ENCODE data around the gene COX10.
"Not testable (repeated sequence)": the region's sequence is repeated elsewhere in the genome, so short reads cannot be mapped to it uniquely, and the experiment has no call there.

Gene COX10

DNA sequence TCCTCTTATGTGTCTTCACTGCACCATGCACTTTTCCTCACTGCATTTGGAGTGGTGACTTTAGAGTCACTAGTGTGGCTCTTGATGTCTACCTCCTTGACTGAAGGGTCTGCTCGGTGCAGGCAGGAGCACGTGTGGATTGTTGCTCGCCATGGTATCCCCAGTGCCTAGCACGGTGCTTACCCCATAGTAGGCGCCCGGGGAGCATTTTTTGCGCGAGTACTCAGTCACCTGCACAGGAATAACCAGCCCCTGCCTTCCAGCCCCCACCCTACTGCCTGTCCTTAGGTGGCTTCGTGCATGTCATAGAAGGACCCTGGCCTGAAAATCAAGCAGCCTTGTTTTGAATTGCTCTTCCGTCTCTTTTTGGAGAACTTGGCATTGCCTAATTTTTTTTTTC lies 136.1 kb downstream of the COX10 start:
- DNase-seq (ENCODE audit: low read depth, low spot score), result no peak

DNA sequence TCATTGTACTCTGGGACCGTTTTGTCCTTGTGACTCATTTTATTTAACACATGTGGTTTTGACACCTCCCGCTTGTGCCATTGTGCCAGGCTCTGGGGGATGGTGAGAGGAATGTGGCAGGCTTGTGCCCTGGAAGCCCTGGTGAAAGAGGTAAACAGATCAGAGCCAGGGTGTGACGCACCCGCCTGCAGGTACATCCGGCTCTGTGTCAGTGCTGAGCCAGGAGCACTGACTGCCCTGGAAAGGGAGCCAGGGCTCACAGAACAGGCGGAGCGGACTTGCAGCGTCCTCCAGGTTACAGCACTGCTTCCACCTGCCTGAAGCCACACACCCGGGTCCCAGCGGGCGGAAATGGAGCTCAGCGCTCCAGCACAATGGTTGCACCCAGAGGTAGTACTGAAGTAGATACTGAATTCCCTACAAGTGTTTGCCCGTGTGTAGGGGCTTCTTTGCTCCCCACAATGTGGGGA lies 136.7 kb downstream of the COX10 start:
- peak; percentile 89 for DNase-seq (ENCODE audit: low read depth, low spot score)

DNA sequence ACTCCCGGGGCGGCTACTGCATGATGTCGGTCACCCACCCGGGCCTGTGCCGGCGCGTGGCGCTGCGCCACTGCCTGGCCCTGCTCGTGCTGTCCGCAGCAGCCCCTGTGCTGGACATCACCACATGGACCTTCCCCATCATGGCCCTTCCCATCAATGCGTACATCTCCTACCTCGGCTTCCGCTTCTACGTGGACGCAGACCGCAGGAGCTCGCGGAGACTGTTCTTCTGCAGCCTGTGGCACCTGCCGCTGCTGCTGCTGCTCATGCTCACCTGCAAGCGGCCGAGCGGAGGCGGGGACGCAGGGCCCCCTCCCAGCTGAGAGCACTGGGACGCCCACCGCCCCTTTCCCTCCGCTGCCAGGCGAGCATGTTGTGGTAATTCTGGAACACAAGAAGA lies 137.6 kb downstream of the COX10 start:
- no peak for DNase-seq (ENCODE audit: low read depth, low spot score)

DNA sequence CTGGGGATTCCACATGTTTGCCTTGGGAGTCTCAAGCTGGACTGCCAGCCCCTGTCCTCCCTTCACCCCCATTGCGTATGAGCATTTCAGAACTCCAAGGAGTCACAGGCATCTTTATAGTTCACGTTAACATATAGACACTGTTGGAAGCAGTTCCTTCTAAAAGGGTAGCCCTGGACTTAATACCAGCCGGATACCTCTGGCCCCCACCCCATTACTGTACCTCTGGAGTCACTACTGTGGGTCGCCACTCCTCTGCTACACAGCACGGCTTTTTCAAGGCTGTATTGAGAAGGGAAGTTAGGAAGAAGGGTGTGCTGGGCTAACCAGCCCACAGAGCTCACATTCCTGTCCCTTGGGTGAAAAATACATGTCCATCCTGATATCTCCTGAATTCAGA lies 138.5 kb downstream of the COX10 start:
- no peak for DNase-seq (ENCODE audit: low read depth, low spot score)

DNA sequence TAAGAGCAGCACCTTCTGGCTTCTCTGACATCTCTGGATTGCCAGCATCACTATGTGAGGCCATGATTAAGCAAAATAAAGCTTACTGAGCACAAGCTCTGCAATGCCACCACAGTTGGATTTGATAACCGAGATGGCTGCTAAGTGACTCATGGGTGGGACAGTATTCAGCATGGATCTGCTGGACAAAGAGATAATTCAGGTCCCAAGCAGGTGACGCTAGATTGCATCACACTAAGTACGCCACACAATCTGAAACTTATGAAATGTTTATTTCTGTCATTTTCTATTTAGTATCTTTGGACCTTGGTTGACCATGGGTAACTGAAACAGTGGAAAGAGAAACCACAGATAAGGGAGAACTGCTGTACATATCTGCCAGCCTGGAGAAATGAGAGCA lies 139.9 kb downstream of the COX10 start:
- DNase-seq (ENCODE audit: low read depth, low spot score), result no peak

DNA sequence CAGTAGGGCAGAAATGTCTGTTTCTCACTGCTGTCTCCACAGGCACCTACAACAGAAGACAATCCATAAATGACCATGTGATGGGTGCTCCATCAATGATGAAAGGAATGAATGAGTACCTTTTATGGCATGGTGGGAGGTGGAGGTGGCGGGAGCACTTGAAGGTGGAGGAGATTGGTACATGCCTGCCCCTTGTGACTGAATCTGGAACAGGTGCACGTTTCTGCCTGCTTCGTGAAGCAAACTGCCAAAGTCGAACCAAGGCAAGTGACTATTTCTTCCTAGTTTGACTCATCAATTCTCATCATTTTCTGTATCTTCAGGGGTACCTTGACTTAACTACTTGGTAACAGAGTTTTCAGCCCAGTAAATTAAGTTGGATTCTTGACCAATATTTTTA lies 141.9 kb downstream of the COX10 start:
- no peak for DNase-seq (ENCODE audit: low read depth, low spot score)

DNA sequence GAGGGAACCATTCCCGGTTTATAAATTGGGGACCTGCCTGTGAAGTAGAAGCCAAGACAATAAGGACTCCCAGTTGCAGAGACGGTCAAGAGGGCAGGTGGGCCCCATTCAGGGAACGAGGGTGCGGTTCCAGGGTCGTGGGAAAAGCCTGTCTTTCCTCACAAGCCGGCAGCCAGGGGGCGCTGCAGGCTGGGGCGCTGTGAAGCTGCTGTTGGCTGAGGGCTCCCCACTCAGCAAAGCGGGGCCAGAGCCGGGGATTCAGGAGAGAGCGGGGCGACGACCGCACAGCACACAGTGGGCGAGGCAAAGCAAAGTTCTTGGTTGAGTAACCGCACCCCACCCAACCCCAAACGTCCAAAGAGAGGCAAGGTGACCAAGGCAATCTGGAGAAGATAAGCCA lies 142.5 kb downstream of the COX10 start:
- DNase-seq (ENCODE audit: low read depth, low spot score), result no peak

DNA sequence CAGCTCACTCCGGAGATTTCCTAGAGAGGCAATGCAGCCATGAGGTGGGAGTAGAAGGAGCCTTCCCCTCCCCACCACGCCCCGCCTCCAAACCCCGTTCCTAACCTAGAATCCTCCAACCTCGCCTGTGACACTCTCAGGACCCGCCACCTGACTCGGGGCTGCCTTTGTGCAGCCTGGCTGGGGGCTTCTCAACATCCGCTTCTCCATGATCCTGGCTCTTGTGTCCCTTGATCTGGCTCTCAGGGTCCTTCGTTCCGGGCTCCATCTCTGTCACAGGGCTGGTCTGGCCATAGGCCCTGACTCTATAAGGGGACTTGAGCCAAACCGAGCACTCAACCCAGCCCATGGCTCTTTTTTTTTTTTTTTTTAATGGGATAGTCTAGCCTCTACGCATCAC lies 143.1 kb downstream of the COX10 start:
- no peak for DNase-seq (ENCODE audit: low read depth, low spot score)

DNA sequence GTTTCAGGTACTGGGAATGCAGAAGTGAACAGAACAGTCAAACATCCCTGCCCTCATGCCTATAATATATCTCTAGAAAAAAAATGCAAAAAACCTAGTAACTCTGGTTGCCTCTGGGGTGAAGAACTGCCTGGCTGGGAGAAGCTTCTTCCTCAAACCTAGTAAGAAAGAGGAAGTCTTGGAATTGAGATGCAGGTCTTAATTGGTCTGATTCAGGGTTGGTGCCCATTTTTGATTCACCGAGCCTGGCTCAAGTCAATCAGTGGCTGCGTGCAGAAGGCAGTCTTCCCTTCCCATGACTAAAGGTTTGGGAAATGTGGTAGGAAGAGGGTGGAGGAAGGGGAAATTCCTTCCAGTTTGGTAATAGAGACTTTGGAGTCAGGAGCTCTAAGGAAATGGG lies 145.0 kb downstream of the COX10 start:
- no peak for DNase-seq (ENCODE audit: low read depth, low spot score)

DNA sequence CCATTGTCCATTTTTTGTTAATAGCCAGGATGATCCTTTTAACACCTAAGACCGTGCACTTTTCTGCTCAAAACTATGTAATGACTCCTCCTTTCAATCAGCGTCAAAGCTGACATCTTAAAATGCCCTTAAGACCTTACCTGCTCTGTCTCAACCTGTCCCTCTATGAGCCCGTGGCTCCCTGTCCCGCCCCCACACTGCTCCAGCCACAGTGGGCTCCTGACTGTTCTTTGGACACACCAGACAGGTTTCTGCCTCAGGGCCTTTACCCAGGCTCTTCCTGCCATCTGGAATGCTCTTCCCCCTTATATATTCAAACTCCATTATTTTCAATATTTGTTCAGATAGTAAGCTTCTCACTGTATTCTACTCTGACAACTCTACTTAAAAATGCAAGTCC lies 153.3 kb downstream of the COX10 start:
- no peak for DNase-seq (ENCODE audit: low read depth, low spot score)

DNA sequence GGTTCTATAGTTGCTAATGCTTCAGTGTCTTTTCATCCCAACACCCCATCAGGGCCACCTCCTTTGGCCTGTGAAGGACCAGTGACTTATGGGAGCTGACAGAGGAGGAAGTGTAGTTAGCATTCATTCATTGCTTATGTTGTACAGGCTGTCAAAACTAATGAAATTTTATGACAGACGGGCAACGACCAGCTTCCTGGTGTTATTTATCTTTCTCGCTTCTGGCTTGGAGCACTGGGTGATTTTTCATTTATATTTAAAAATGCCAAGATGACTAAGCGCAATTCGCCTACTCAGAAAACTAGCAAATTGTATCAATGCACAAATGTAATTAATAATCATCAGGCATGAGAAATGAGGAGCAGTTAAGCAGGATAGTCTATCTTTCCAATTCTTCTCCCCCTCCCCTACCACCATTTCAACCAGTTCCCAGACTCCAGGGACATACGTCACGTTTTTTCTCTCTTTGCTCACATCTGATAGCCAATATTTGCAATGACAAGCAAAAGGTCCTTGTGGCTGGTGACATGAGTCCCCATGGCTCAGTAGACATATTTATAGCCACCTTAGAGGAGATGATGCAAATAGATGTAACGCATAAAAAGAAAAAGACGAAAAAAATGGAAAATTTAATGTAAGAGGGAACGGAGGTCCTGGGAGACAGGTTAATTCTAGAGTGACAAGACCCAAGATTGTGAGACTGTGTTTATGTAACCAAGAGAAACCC lies 156.1 kb downstream of the COX10 start:
- no peak for DNase-seq (ENCODE audit: low read depth, low spot score)

DNA sequence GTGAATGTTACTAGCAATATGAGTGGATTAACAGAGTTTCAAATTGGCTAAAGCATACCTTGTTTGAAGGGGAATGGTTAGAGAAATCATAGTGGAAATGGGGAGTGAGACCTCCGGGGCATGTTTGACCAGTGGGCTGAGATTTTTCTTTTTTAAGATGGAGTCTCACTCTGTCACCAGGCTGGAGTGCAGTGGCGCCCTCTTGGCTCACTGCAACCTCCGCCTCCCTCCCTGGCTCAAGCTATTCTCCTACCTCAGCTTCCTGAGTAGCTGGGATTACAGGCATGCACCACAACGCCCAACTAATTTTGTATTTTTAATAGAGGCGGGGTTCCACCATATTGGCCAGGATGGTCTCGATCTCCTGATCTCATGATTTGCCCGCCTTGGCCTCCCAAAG lies 157.7 kb downstream of the COX10 start:
- DNase-seq (ENCODE audit: low read depth, low spot score), result no peak

DNA sequence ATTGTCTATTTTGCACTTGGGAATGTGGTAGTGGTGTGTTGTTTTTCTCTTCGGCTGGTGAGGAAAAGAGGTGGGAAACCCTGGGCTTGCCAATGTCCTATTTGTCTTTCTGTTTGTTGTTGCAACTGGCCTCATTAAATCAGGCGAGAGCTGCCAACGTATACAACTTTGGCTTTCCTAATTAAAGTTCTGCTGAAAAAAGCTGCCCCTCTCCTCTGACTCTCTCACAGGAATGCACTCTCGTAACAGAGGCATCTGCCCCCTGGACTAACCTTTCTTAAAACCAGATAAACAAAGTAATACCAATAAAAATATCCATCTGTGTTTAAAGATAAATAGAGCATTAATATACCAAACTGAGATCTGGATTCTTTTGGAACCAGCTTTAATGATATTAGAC lies 159.6 kb downstream of the COX10 start:
- peak; percentile 71 for DNase-seq (ENCODE audit: low read depth, low spot score)

DNA sequence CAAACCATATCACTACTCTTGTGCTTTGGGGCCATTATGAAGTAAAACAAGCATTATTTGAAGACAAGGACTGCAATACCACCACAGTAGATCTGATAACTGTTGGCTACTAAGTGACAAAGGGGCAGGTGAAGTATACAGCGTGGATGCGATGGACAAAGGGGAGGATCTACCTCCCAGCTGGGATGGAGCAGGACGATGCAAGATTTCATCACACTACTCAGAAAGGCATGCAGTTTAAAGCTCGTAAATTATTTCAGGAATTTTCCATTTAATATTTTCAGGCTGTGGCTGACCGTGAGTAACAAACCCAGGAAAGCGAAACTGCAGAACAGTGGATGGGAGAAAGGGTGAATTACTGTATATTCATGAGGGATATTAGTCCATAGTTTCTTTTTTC lies 161.9 kb downstream of the COX10 start:
- not testable (repeated sequence) for DNase-seq (ENCODE audit: low read depth, low spot score)

DNA sequence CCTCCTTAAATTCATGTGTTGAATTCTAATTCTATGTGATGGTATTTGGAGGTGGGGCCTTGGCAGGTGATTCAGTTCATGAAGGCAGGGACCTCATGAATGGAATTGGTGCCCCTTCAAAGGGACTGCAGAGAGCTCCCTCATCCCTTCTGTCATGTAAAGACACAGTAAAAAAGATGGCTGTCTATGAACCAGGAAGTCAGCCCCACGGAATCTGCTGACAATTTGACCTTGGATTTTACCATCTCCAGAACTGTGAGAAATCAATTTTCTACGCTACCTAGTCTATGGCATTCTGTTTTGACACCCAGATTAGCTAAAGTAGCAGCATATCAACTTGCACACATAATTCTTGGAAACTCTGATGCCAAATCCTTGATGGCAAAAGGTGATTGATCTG lies 165.7 kb downstream of the COX10 start:
- not testable (repeated sequence) for DNase-seq (ENCODE audit: low read depth, low spot score)

DNA sequence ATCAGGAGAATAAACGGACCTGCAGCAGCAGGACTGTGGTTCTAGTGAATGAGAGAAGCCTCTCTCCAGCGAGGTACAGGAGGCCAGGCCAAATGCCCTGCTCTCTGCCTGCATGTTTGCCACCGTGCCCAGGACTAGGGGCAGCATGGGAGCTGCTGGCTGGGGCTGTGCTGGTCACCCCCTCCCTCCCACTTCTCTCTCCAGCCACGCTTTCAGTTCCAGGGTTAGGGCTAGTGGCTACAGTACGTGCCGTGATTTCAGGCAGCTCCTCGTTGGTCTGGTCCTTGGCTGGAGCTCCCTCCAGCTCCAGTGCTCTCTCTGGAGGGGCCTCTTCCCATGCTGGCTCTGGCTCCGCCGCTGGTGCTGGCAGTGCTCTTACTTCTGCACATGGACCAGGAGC lies 166.7 kb downstream of the COX10 start:
- not testable (repeated sequence) for DNase-seq (ENCODE audit: low read depth, low spot score)

DNA sequence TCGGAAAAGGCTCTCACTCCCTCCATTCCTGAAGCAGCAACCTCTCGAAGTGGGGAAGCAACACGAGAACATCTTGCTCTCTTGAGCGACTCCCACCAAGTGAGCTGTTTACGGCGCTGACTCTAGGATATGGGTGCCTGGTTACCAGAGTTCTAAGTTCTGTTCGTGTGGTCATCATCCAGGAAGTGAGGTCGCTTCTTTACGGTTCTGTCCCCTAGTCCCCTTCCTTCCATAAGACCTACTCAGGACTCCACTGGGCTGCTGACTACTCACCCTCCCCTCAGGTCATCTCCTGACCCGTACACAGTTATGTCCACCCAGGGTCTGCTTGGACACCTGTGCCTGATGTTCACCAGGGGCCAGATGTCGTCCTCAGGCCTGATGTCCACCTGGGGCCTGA lies 167.5 kb downstream of the COX10 start, which contains the start of gene CDRT15:
TSS of gene CDRT15 (minus strand) at position 101 of the 400 bp plus-strand sequence. CDS start at position 72, 29 bp downstream.
- DNase-seq (ENCODE audit: low read depth, low spot score), result not testable (repeated sequence)

DNA sequence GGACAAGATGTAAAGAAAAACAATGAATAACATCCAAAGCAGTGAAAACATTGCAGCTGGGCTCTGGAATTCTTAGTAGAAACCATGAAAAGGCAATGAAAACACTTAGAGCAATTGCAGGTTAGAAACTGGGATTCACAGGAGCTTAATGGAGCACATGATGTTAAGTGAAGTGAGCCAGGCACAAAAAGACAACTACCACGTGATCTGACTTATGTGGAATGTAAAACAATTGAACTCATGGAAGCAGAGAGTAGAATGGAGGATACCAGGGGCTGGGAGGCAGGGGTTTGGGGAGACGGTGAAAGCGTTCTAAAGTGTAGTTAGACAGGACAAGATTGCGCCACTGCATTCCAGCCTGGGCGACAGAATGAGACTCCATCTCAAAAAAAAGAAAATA lies 170.0 kb downstream of the COX10 start:
- DNase-seq (ENCODE audit: low read depth, low spot score), result not testable (repeated sequence)

DNA sequence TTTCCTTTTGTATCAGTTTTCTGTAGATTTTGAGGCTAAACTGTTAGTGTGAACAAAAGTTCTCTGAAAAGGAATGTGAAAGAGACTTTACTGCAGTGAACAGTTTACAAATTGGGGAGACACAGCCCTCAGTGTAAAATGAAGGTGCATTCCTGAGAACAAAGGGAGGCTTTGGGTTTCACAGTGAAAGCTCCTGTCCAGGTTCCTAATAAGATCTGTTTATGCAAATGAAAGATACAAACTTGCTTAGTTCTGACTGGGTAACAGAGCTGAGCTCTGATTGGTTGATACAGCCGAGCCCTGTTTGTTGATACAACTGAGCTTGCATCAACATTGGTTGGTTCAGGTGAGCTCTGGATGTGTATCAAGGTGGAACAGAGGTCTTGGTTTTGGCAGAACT lies 175.7 kb downstream of the COX10 start:
- DNase-seq (ENCODE audit: low read depth, low spot score), result no peak

DNA sequence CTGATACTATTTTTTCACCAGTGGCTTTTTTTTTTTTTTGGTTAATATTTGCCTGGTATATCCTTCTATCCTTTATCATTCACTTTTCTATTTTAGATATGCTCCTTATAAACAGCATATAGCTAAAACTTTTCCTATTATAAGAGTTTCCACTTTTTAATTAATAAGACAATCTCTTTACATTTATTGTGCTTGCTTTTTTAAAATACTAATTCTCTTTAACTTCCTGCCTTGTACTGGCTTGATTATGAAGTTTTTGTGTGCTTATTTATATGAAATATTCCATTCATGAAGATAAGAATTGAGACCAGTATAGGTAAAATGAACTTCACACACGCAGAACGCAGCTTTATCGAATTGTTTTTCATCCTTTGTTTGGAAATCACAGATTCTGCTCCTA lies 176.3 kb downstream of the COX10 start:
- no peak for DNase-seq (ENCODE audit: low read depth, low spot score)
